Chondrocyte (in vitro differentiated cells): ENCODE results near the gene STEAP1. TPM values are rescaled to one million over a fixed set of nuclear protein-coding genes. Genes with fewer than 3 reads are reported as not detected.

ENCODE experiments used
- DNase-seq: peaks from one replicate; pipeline ENCODE4 v3.0.0; 2021; ENCODE audit warnings: mixed read lengths, low spot score
- H3K27ac Mint-ChIP-seq: one replicate; pipeline ENCODE4 v1.8.0; 2021; ENCODE audit warnings: mild to moderate bottlenecking, moderate library complexity, mixed read lengths; ENCODE audit not compliant: unreplicated experiment
- H3K27me3 Mint-ChIP-seq: 2 replicates; pipeline ENCODE4 v1.8.0; 2021; ENCODE audit warnings: low read depth, mixed read lengths
- H3K36me3 Mint-ChIP-seq: 2 replicates; pipeline ENCODE4 v1.8.0; 2021; ENCODE audit warnings: low read depth, mixed read lengths
- H3K4me1 Mint-ChIP-seq: 2 replicates; pipeline ENCODE4 v1.8.0; 2021; ENCODE audit warnings: low read depth, mild to moderate bottlenecking, mixed read lengths
- H3K4me3 Mint-ChIP-seq: one replicate; pipeline ENCODE4 v1.8.0; 2021; ENCODE audit warnings: mild to moderate bottlenecking, moderate library complexity, mixed read lengths; ENCODE audit not compliant: unreplicated experiment
- H3K9me3 Mint-ChIP-seq: 2 replicates; pipeline ENCODE4 v1.8.0; 2021; ENCODE audit warnings: low read depth, mixed read lengths
- CTCF ChIP-seq: fragments of 200-600 bp; sonication (generic); IDR thresholded peaks from 2 replicates; pipeline ENCODE4 v1.5.0; 2021; ENCODE audit warnings: antibody characterized with exemption, mild to moderate bottlenecking, moderate library complexity
- total RNA-seq: library from RNA; stranded (reverse); gene quantifications from 3 replicates; pipeline ENCODE4 v1.2.1, GENCODE V29; 2021

Gene STEAP1
- total RNA-seq, 1 donor from 2014 or later: 0.22 TPM

GRCh38 chr7:90201500-90202195, 47.4 kb downstream of the STEAP1 start:
- DNase-seq: no peak
- no peak for TF ChIP-seq CTCF
- peaks cover 5% of the 10 kb centered on the region for H3K9me3 Mint-ChIP-seq
- no peaks in the 10 kb centered on the region for H3K36me3 Mint-ChIP-seq
- no peaks in the 10 kb centered on the region for H3K4me1 Mint-ChIP-seq
- H3K27me3 Mint-ChIP-seq: peaks cover 16% of the 10 kb centered on the region
- H3K27ac Mint-ChIP-seq: no peak overlapping the region
- no peak overlapping the region for H3K4me3 Mint-ChIP-seq

- DNase-seq: no peak
- Mint-ChIP-seq H3K4me3 (no peak overlapping the region), H3K36me3 (no peaks in the 10 kb centered on the region), H3K9me3 (peaks cover 5% of the 10 kb centered on the region), H3K4me1 (peaks cover 10% of the 10 kb centered on the region), H3K27me3 (peaks cover 39% of the 10 kb centered on the region), H3K27ac (no peak overlapping the region)
- no peak for TF ChIP-seq CTCF
These were observed 53.7 kb downstream of the STEAP1 start for GRCh38 chr7:90207956-90208355.

DNA sequence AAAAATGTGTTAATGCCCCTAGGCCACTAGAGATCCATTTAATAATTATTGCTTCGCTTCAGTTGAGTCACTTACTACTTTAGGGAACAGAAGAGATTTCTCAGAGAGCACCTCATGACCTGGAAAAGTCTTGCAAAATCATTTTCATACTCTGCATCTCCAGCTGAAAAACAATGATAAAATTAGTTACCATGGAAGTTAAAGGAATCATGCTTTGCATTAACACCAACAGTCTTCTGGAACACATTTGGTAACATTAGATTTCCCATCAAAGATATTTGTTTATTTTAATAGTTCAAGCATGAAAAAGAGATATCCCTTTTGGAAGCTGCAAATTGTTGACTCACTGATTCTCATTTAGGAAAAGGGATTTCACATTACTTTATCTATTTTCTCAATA, 55.5 kb downstream of the STEAP1 start:
- no peak overlapping the region for H3K4me3 Mint-ChIP-seq
- no peak for DNase-seq
- peaks cover 2% of the 10 kb centered on the region for H3K9me3 Mint-ChIP-seq
- peaks cover 10% of the 10 kb centered on the region for H3K4me1 Mint-ChIP-seq
- H3K27ac Mint-ChIP-seq: no peak overlapping the region
- no peak for TF ChIP-seq CTCF
- no peaks in the 10 kb centered on the region for H3K36me3 Mint-ChIP-seq
- H3K27me3 Mint-ChIP-seq: peaks cover 39% of the 10 kb centered on the region

DNA sequence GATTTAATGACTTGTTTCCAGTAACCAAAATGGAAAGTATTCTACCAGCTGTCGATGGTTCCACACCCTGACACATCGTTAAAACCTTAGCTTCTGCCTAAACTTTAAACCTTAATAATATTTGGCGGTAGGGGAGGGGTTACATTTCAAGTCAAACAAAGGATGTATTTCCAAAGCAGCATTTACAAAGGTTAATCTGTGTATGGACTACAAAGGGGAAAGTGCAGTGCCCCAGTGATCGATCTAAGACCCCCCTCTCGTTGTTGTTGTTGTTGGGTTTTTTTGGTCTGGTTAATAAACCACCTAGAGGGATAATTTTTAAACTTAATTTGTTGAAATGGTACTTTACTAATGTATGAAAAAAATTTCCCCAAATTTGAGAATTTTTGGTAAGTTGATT, 56.2 kb downstream of the STEAP1 start:
- no peak for DNase-seq
- peaks cover 36% of the 10 kb centered on the region for H3K27me3 Mint-ChIP-seq
- TF ChIP-seq CTCF: no peak
- H3K4me1 Mint-ChIP-seq: peaks cover 10% of the 10 kb centered on the region
- no peak overlapping the region for H3K27ac Mint-ChIP-seq
- no peaks in the 10 kb centered on the region for H3K9me3 Mint-ChIP-seq
- H3K36me3 Mint-ChIP-seq: no peaks in the 10 kb centered on the region
- H3K4me3 Mint-ChIP-seq: peak overlapping the region; percentile 69

DNA sequence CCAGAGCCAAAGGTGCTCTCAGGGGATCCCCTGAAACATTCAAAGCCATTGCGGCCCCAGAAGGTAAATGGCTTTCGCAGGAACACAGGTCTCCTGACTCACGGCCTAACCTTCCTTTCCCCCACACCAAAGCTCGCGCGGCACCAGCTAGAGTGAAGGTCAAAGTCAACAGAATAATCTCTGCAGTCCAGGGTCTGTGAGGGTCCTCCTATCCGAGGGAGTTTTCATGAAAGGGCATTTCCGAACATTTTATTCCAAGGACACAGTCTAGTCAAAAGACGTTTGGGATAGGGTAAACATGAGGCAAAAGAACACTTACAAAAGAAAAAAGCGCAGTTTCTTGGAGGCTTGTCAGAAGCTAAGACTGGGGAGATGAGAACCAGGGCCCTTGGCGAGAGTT, 56.7 kb downstream of the STEAP1 start:
- no peaks in the 10 kb centered on the region for H3K36me3 Mint-ChIP-seq
- H3K27me3 Mint-ChIP-seq: peaks cover 32% of the 10 kb centered on the region
- peaks cover 10% of the 10 kb centered on the region for H3K4me1 Mint-ChIP-seq
- H3K27ac Mint-ChIP-seq: no peak overlapping the region
- no peak for TF ChIP-seq CTCF
- H3K4me3 Mint-ChIP-seq: peak overlapping the region; percentile 69
- H3K9me3 Mint-ChIP-seq: no peaks in the 10 kb centered on the region
- DNase-seq: no peak
